Measurements from ENCODE around the gene CD46. TPM values are rescaled to one million over a fixed set of nuclear protein-coding genes. Genes with fewer than 3 reads are reported as not detected.

The CD46 gene
- total RNA-seq, 2 experiments from 2014 or later, result 94.1 to 98.3 TPM

DNA sequence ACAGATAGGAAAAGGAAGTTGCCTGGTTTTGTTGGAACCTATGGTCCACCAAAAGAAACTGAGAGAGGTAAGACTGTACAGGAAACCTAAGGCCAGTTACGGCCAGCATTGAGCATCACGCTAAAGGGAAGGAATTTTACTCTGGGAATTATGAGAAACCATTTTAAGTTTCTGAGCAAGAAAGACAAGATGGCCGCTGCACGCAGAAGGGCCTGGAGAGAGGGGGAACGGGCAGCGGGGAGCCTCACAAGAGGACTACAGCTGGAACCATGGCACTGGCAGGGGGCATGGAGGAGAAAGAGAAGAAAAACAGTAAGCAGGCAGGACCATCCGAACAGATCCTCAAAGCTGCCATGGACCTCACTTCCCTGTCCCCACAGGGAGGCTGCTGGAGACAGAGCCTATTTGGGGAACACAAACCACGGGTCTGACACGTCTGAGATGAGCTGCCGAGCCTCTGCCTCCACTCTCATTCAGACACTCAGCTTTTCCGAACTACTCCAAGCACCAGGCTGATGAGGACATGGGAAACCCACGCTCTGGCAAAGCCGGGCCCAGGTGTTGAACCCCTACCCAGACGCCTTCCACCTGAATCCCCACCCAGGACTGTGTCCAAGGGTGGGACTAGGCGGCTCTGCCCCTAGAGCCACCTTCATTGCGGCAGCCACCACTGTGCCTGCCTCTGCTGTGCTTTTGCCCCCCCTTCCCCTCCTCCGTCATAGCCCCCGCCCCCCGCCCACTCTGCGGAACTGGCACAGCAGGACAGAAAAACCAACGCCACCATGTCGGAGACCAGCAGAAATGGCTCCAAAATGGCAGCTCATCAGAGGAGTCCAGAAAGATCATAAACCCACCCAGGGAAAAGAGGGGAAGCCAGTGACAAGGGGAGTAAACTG, 69.0 kb downstream of the CD46 start:
- ChIA-PET POLR2A (no interaction called here), CTCF (interaction anchor here (25.7 kb wide), 1 partner anchor 47 kb away, joined by 656 read pairs; no protein-coding TSS in a partner anchor)
- Mint-ChIP-seq H3K27ac (no peak overlapping the region), H3K4me1 (ENCODE audit: low read depth) (peaks cover 61% of the 10 kb centered on the region), H3K4me3 (no peak overlapping the region), H3K36me3 (ENCODE audit: low read depth) (peaks cover 27% of the 10 kb centered on the region), H3K27me3 (ENCODE audit: low read depth) (no peaks in the 10 kb centered on the region), H3K9me3 (ENCODE audit: insufficient read depth) (no peaks in the 10 kb centered on the region)
- no peak for DNase-seq
- no peak for ATAC-seq

- peaks cover 61% of the 10 kb centered on the region for H3K4me1 Mint-ChIP-seq (ENCODE audit: low read depth)
- H3K4me3 Mint-ChIP-seq, result no peak overlapping the region
- DNase-seq (no peak), ATAC-seq (no peak)
- H3K27me3 Mint-ChIP-seq (ENCODE audit: low read depth), result no peaks in the 10 kb centered on the region
- H3K9me3 Mint-ChIP-seq (ENCODE audit: insufficient read depth), result no peaks in the 10 kb centered on the region
- H3K27ac Mint-ChIP-seq, result no peak overlapping the region
- ChIA-PET CTCF (interaction anchor here (1.1 to 25.7 kb wide), 5 partner anchors 15 to 143 kb away, joined by 3 to 656 read pairs (median 45); no protein-coding TSS in a partner anchor), POLR2A (no interaction called here)
- H3K36me3 Mint-ChIP-seq (ENCODE audit: low read depth), result peaks cover 23% of the 10 kb centered on the region
These were observed 69.7 kb downstream of the CD46 start for GRCh38 chr1:207821464-207822045.

GRCh38 chr1:207822124-207822601, 70.3 kb downstream of the CD46 start:
- no peak overlapping the region for H3K27ac Mint-ChIP-seq
- POLR2A ChIA-PET, result interaction anchor here (1.3 kb wide), 1 partner anchor 40 kb away, joined by 3 read pairs; no protein-coding TSS in a partner anchor
- CTCF ChIA-PET, result interaction anchor here (0.8 to 25.7 kb wide), 7 partner anchors 10 to 142 kb away, joined by 3 to 656 read pairs (median 27); no protein-coding TSS in a partner anchor
- H3K36me3 Mint-ChIP-seq (ENCODE audit: low read depth), result peaks cover 21% of the 10 kb centered on the region
- no peak overlapping the region for H3K4me3 Mint-ChIP-seq
- H3K27me3 Mint-ChIP-seq (ENCODE audit: low read depth), result no peaks in the 10 kb centered on the region
- H3K4me1 Mint-ChIP-seq (ENCODE audit: low read depth), result peaks cover 64% of the 10 kb centered on the region
- no peak for ATAC-seq
- DNase-seq, result no peak
- H3K9me3 Mint-ChIP-seq (ENCODE audit: insufficient read depth), result no peaks in the 10 kb centered on the region

- H3K4me1 Mint-ChIP-seq (ENCODE audit: low read depth), result peaks cover 64% of the 10 kb centered on the region
- DNase-seq, result peak; percentile 48
- no peaks in the 10 kb centered on the region for H3K9me3 Mint-ChIP-seq (ENCODE audit: insufficient read depth)
- H3K27me3 Mint-ChIP-seq (ENCODE audit: low read depth), result no peaks in the 10 kb centered on the region
- ATAC-seq, result no peak
- ChIA-PET CTCF (interaction anchor here (0.8 to 25.7 kb wide), 8 partner anchors 11 to 141 kb away, joined by 3 to 656 read pairs (median 20); no protein-coding TSS in a partner anchor), POLR2A (interaction anchor here (1.1 to 1.6 kb wide), 4 partner anchors 11 to 140 kb away, joined by 3 to 6 read pairs (median 3); no protein-coding TSS in a partner anchor)
- peak overlapping the region; percentile 98 for H3K27ac Mint-ChIP-seq
- peaks cover 19% of the 10 kb centered on the region for H3K36me3 Mint-ChIP-seq (ENCODE audit: low read depth)
- peak overlapping the region; percentile 44 for H3K4me3 Mint-ChIP-seq
These were observed 71.0 kb downstream of the CD46 start for GRCh38 chr1:207822602-207823451.

- Mint-ChIP-seq H3K9me3 (ENCODE audit: insufficient read depth) (no peaks in the 10 kb centered on the region), H3K27ac (peak overlapping the region; percentile 98), H3K36me3 (ENCODE audit: low read depth) (peaks cover 18% of the 10 kb centered on the region), H3K27me3 (ENCODE audit: low read depth) (no peaks in the 10 kb centered on the region), H3K4me3 (peak overlapping the region; percentile 58), H3K4me1 (ENCODE audit: low read depth) (peaks cover 71% of the 10 kb centered on the region)
- ChIA-PET CTCF (interaction anchor here (0.8 to 25.7 kb wide), 9 partner anchors 11 to 169 kb away, joined by 3 to 656 read pairs (median 14); no protein-coding TSS in a partner anchor), POLR2A (interaction anchor here (0.8 to 1.6 kb wide), 9 partner anchors 10 to 502 kb away, joined by 3 to 6 read pairs (median 4); partner anchors contain the start of gene CD55)
- ATAC-seq, result no peak
- no peak for DNase-seq
These were observed 71.7 kb downstream of the CD46 start for GRCh38 chr1:207823531-207823879.

GRCh38 chr1:207823880-207824566, 72.2 kb downstream of the CD46 start:
- Mint-ChIP-seq H3K27ac (peak overlapping the region; percentile 98), H3K4me3 (peak overlapping the region; percentile 58), H3K9me3 (ENCODE audit: insufficient read depth) (no peaks in the 10 kb centered on the region), H3K36me3 (ENCODE audit: low read depth) (peaks cover 18% of the 10 kb centered on the region), H3K4me1 (ENCODE audit: low read depth) (peaks cover 76% of the 10 kb centered on the region), H3K27me3 (ENCODE audit: low read depth) (no peaks in the 10 kb centered on the region)
- DNase-seq, result peak; percentile 73
- ChIA-PET CTCF (interaction anchor here (0.8 to 25.7 kb wide), 8 partner anchors 10 to 169 kb away, joined by 3 to 656 read pairs (median 20); no protein-coding TSS in a partner anchor), POLR2A (interaction anchor here (0.8 to 1.6 kb wide), 9 partner anchors 9 to 503 kb away, joined by 3 to 6 read pairs (median 4); partner anchors contain the start of gene CD55)
- ATAC-seq, result peak; percentile 24

DNA sequence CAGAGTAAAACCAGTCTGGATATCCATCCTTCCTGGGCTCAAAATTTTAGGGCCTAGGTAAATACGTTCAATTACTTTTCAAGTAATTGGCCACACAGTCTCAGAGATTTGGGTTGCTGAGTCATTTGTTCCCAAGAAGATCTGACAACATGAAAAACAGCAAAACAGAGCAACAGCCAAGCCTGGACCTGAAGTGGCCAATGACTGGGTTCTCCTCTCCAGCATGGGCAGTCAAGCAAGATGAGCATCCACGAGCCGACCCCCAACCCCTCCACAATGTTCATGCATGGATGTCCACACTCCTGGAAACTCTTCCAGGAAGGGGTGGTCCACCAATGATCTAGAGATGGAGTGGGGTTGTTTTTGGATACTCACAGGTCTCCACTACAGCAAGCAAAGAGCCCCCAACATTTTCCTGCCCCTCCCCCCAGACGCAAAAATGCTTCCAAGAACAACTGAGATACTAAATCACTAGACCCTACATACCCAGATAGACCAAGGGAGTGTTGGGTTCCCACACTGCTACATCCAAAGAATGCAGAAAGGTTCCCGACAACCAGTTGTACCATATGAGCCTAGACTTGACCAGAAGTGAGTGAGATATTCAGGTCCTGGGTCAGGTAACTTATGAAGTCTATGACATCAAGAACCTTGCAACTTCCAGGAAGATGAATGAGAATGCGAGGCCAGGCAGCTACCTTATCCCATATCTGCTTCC, 73.0 kb downstream of the CD46 start:
- CTCF ChIA-PET, result interaction anchor here (1.2 to 25.7 kb wide), 9 partner anchors 10 to 139 kb away, joined by 3 to 656 read pairs (median 27); no protein-coding TSS in a partner anchor
- no peaks in the 10 kb centered on the region for H3K27me3 Mint-ChIP-seq (ENCODE audit: low read depth)

DNA sequence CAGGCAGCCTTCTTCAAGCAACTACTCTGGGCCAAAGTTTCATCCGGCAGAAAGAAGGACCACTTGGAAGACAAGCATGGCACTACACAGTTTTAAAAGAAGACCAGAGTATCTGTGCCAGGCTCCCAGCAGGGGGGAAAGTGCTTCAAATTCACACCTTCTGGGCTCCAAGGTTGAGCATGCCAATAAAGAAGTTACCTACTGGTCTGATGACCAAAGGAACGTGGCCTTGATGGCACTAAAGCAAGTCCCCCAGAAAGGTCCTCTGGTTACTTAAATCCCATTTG, 73.5 kb downstream of the CD46 start:
- ATAC-seq (no peak), DNase-seq (no peak)
- Mint-ChIP-seq H3K4me1 (ENCODE audit: low read depth) (peaks cover 71% of the 10 kb centered on the region), H3K9me3 (ENCODE audit: insufficient read depth) (no peaks in the 10 kb centered on the region), H3K4me3 (peak overlapping the region; percentile 82), H3K27ac (peak overlapping the region; percentile 98), H3K27me3 (ENCODE audit: low read depth) (no peaks in the 10 kb centered on the region), H3K36me3 (ENCODE audit: low read depth) (peaks cover 18% of the 10 kb centered on the region)
- POLR2A ChIA-PET, result interaction anchor here (0.6 to 2.6 kb wide), 8 partner anchors 10 to 65 kb away, joined by 3 to 26 read pairs (median 4); no protein-coding TSS in a partner anchor
- CTCF ChIA-PET, result interaction anchor here (1.0 to 25.7 kb wide), 6 partner anchors 9 to 139 kb away, joined by 5 to 656 read pairs (median 26); no protein-coding TSS in a partner anchor

More for the DNA sequence above, 73.0 kb downstream of the CD46 start:
- Mint-ChIP-seq H3K27ac (peak overlapping the region; percentile 98), H3K4me1 (ENCODE audit: low read depth) (peaks cover 75% of the 10 kb centered on the region), H3K9me3 (ENCODE audit: insufficient read depth) (no peaks in the 10 kb centered on the region), H3K36me3 (ENCODE audit: low read depth) (peaks cover 18% of the 10 kb centered on the region), H3K4me3 (peak overlapping the region; percentile 82)
- no peak for DNase-seq
- no peak for ATAC-seq
- POLR2A ChIA-PET, result interaction anchor here (0.8 to 2.6 kb wide), 9 partner anchors 11 to 138 kb away, joined by 3 to 26 read pairs (median 6); no protein-coding TSS in a partner anchor

DNA sequence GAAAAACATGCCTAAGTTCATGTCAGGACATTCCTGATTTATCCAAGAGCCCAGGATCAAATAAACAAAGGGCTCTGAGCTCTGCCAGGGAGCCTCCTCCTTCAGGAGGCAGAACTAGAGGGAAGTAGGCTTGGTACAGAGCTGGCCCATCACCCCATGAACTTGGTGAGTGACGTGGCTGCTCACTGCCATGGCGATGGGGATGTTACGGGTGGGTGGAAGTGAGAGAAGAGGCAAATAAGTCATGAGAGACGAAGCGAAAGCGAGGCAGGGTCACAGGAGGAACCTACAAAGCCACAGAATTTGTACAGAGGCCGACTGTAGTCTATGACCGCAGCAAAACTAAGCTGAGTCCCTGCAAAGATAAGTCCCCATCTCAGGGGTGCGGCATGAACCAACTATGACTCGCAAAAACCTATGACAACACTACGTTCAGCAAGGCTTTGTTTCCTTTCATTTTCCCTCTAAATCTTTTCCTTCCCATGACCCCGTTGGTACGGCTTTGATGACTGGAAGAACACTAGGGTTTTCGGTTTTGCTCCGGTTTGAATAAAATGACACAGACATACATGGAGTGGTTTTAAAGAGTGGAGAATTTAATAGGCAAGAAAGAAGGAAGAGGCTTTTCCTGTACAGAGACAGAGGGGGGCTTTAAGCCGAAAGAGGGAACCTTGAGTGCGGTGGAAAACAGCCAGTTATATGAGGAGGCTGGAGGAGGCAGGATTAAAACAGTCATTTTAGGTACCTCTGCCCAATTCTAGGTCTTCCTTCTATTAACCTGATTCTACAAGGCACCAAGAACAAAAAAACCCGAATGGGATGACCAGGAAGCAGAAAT, 74.1 kb downstream of the CD46 start:
- peak overlapping the region; percentile 98 for H3K27ac Mint-ChIP-seq
- no peaks in the 10 kb centered on the region for H3K9me3 Mint-ChIP-seq (ENCODE audit: insufficient read depth)
- peak overlapping the region; percentile 82 for H3K4me3 Mint-ChIP-seq
- ChIA-PET CTCF (interaction anchor here (0.7 to 25.7 kb wide), 10 partner anchors 8 to 138 kb away, joined by 3 to 656 read pairs (median 6); no protein-coding TSS in a partner anchor), POLR2A (interaction anchor here (0.5 to 2.6 kb wide), 11 partner anchors 10 to 1952 kb away, joined by 3 to 26 read pairs (median 4); no protein-coding TSS in a partner anchor)
- H3K27me3 Mint-ChIP-seq (ENCODE audit: low read depth), result no peaks in the 10 kb centered on the region
- H3K4me1 Mint-ChIP-seq (ENCODE audit: low read depth), result peaks cover 73% of the 10 kb centered on the region
- ATAC-seq (peak; percentile 88), DNase-seq (peak; percentile 92)
- H3K36me3 Mint-ChIP-seq (ENCODE audit: low read depth), result peaks cover 18% of the 10 kb centered on the region
